HG03175 (cell line): ENCODE data around the gene RGS7.
"Not testable (repeated sequence)": the region's sequence is repeated elsewhere in the genome, so short reads cannot be mapped to it uniquely, and the experiment has no call there.

Experiments used
- ATAC-seq: cut with Tn5 transposase; IDR thresholded peaks from one replicate; pipeline ENCODE4 v1.9.1; 2021; ENCODE audit warnings: mild to moderate bottlenecking, moderate library complexity; ENCODE audit not compliant: unreplicated experiment

The RGS7 gene

DNA sequence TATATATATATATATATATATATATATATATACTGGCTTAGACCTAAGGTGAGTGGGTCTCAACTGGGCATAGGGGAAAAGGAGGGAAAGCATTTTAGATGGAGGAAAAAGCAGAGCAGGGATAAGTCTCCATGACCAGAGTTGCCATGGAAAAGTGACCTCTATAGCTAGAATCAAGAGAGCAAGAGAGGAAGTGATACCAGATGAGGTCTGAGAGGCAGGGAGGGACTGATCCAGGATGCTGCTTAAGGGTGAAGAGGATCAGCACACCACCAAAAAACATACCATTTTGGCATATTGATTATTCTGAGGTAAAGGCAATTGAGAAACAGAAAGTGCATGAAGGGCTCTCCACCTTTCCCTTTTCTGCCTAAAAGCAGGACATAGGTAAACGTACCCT, 267.9 kb downstream of the RGS7 start:
- ATAC-seq = not testable (repeated sequence)

DNA sequence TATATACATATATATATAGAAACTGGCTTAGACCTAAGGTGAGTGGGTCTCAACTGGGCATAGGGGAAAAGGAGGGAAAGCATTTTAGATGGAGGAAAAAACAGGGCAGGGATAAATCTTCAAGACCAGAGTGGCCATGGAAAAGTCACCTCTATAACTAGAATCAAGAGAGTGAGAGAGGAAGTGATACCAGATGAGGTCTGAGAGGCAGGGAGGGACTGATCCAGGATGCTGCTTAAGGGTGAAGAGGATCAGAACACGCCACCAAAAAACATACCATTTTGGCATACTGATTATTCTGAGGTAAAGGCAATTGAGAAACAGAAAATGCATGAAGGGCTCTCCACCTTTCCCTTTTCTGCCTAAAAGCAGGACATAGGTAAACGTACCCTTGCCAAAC, 268.9 kb downstream of the RGS7 start:
- ATAC-seq = not testable (repeated sequence)

- no peak for ATAC-seq
Measured at GRCh38 chr1:241086686-241087085, 270.3 kb downstream of the RGS7 start.

- ATAC-seq = no peak
Measured at GRCh38 chr1:241083285-241083684, 273.7 kb downstream of the RGS7 start.

- ATAC-seq = no peak
Measured at GRCh38 chr1:241081473-241081872, 275.5 kb downstream of the RGS7 start.

DNA sequence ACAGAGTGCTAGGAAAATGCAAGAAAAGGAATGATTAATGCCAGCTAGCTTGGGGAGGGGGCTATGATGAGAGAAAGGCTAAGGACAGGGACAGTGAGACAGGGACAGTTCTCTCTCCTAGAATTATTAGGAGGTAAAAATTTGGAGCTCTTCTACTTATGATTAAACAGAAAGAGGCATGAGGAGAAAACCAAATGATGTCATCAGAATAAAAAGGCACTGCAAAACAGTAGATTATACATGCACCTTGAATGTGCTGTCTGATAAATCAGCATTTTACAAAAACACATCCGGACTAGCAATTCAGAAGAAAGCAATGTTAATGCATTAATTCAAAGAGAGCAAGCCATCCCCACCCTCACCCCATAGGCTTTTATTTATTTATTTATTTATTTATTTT, 277.5 kb downstream of the RGS7 start:
- no peak for ATAC-seq

- no peak for ATAC-seq
Measured at GRCh38 chr1:241079047-241079446, 278.0 kb downstream of the RGS7 start.

- no peak for ATAC-seq
Measured at GRCh38 chr1:241077386-241078147, 279.4 kb downstream of the RGS7 start.

- no peak for ATAC-seq
Measured at GRCh38 chr1:241074507-241074906, 282.5 kb downstream of the RGS7 start.

DNA sequence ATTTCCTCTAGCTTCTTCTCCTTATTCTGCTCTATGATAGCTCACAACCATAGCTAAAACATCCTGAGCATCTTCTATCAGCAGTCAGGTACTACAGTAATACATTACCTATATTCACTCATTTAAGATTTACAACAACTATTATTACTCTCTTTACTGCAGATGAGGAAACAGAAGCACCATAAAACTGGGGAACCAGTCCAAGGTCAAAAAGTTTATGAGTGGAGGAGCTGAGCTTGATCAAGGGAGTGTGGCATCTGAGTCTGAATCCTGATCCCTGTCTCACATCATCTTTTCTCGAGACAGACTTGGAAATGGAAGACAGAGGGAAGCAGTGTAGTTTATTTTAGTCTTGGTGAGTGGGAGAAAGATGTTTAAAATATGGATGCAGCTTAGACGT, 288.6 kb downstream of the RGS7 start:
- no peak for ATAC-seq

- ATAC-seq = no peak
Measured at GRCh38 chr1:241063276-241063675, 293.7 kb downstream of the RGS7 start.

- no peak for ATAC-seq
Measured at GRCh38 chr1:241061062-241061461, 295.9 kb downstream of the RGS7 start.

DNA sequence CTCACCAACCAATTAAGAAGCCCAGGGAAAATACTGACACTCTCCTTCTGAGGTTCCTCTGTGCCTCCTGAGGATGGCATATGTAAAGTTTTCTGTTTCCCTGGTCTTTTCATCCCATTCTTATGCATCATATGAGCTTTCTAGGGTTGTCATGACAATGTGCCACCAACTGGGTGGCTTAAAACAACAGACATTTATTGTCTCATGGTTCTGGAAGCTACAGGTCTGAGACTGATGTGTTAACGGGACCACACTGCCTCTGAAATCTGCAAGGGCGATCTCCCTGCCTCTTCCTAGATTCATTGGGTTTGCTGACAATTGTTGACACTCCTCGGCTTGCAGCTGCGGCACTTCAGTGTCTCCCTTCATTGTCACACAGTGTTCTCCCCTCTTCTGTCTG, 308.4 kb downstream of the RGS7 start:
- ATAC-seq = no peak

DNA sequence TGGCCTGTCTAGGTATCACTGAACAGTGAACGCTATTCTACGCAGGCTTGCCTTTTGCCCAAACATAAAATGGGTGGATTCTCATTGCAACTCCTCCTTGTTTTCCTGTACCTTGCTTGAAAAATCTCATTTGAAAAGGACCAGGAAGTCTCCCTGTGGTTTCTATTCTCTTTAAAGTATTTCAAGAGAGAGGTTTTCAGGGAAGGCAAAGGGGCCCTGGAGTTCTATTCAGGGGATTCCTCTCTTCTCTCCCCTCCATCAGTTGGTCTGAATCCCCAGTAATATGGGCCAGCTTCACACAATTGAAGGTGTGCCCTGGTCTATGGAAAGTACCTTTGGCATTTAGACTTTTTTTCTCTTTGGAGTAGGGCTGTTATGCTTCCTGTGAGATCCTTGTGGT, 311.3 kb downstream of the RGS7 start:
- no peak for ATAC-seq

DNA sequence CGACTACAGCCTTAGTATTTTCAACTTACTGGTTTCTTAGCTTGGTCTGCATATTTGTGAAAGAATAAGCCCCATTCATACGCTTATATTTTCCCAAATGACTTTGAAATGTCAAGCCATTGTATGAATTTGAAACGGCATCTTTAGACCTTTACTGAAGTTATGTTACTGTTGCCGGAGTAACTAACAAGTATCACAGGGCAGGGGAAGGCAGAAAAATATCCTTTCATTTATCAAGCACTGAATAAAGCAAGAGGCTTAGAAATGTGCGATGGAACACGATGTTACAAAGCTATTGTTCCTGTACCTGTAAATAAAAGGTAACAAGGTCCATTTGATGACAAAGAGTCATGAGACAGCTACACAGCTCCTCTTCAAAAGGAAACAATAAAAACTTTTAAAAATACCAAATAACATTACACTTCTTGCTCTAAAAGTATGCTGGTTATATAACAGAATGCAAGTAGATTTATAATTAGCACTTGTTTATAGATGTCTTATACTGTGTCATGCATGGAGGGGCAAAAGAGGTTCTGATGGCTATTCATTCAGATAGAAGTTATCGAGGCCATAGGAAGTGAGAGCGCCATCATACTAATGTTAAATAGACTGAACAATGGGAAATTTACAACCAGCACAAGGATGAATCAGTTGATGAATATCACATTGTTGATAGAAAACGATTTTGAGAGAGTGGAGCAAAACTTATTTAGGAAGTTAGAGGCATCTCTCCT, 322.6 kb downstream of the RGS7 start:
- ATAC-seq = no peak

DNA sequence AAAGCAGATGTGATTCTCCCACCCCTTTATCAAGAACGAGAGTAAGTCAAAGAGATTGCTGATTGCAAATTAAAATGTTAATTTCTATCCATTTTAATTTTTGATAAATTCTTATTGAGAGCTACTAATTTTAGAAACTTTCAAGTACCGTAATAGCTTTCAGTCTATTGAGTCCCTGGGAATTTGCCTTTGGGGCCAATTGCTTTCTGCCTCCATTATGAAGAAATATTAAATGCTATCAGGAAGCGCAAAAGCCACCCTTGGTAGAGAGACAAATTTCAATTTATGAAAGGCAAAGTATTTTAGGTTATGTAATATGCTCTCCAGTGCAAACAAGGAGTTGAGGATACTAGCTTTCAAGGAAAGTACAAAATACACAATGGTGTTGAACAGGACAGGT, 332.2 kb downstream of the RGS7 start:
- ATAC-seq = no peak

DNA sequence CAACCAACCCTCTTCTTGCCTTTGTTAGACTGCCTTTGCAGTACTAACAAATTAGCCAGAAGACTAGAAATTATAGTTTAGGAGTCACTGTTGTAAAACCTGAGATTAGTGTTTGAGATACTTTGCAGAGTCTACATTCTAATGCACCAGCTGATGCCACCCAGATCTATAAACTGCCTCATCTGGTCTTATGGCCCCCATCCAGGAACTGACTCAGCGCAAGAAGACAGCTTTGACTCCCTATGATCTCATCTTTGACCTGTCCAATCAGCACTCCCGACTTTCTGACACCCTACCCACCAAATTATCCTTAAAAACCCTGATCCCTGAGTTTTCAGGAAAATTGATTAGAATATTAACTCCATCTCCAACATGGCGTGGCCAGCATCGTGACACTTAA, 334.6 kb downstream of the RGS7 start:
- ATAC-seq = no peak

DNA sequence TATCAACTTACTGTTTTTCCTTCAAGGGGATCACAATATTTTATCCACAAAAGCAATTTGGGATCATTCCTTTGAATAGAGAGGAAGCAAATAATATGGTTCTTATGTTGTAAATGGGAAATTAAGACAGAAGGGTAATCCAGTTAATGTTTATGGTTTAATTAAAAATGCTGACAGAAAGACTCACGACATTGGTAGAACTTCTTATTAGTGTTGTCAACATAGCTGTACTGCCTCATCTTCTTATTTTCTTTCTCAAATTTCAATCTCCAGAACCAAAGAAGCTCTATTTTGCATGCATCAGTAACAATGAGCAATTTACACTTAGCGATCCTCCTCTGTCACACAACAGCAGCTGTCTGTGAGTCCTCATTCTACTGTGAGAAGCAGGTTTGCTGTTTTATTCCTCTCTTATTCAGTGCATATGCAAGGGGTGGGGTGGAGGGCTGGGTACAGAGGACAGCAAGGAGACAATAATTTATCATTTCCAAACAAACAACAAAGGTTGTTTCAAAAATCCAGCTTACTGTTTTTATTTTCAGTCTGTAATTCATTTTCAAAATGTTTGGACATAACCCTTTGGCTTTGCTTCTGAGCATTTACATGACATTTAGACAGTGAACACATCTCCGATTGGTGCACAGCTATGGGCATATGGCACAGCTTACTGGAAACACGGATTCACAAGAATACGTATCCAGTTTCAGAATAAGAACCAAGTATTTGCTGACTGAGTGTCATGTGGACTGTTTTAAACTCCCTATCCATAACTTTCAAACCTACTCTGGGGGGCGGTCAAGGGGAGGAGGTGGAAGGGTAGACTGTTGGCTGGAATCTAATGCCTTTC, 335.9 kb downstream of the RGS7 start:
- no peak for ATAC-seq

DNA sequence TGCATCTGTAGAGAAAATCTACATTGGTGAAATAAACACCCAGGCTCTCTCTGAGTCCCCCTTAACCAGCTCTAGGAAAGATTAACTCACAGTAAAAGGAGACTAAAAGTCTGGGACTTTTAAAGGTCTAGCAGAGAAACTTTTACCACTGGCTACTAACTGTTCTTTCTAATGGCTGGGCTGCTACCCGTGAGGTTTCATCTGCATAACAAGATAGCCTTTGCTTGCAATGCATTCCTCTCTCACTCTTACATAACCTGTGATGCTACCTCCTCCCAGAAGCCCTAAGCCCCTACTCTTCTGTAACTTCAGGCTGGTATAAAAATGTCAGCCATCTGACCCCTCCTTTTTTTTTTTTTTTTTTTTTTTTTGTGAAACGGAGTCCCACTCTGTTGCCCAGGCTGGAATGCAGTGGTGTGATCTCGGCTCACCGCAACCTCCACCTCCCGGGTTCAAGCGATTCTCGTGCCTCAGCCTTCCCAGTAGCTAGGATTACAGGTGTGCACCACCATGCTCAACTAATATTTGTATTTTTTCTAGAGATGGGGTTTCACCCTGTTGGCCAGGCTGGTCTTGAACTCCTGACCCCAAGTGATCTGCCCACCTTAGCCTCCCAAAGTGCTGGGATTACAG, 344.2 kb downstream of the RGS7 start:
- ATAC-seq = no peak

GRCh38 chr1:241007668-241008067, 349.3 kb downstream of the RGS7 start:
- no peak for ATAC-seq

- ATAC-seq = no peak
Measured at GRCh38 chr1:240999826-241000225, 357.2 kb downstream of the RGS7 start.
